Vagina (tissue), 2 donors: ENCODE data around the gene TMBIM4. TPM values are rescaled to one million over a fixed set of nuclear protein-coding genes. Genes with fewer than 3 reads are reported as not detected.

Experiments used
- DNase-seq, 2 donors: peaks; one replicate each; pipeline ENCODE4 v3.0.0-alpha.2; 2017; ENCODE audit errors: extremely low spot score in 2 of 2
- H3K27ac ChIP-seq: fragments of 200-600 bp; sonication (generic); one replicate; pipeline ENCODE4 v1.5.1; 2019
- H3K27me3 ChIP-seq: fragments of 200-600 bp; sonication (generic); one replicate; pipeline ENCODE4 v1.5.1; 2019
- H3K36me3 ChIP-seq, 2 donors: fragments of 200-600 bp; sonication (generic); one replicate each; pipeline ENCODE4 v1.5.1; 2017 to 2019
- H3K4me1 ChIP-seq: fragments of 200-600 bp; sonication (generic); one replicate; pipeline ENCODE4 v1.5.1; 2019
- H3K4me3 ChIP-seq, 2 donors: fragments of 200-600 bp; sonication (generic); 1 replicate in 1 of 2; 2 replicates in 1 of 2; pipeline ENCODE4 v1.5.1; 2016 to 2019
- H3K9me3 ChIP-seq: fragments of 200-600 bp; sonication (generic); one replicate; pipeline ENCODE4 v1.5.1; 2019
- CTCF ChIP-seq, 3 experiments: fragments of 450-650 bp in 2 of 3; fragments of 200-600 bp in 1 of 3; sonication (generic) in 1 of 3; IDR thresholded peaks; one replicate each; pipeline ENCODE4 v1.5.1; 2017 to 2019; ENCODE audit warnings: antibody characterized with exemption in 3 of 3, mild to moderate bottlenecking in 2 of 3, moderate library complexity in 2 of 3
- POLR2A ChIP-seq, 2 donors: fragments of 450-650 bp; IDR thresholded peaks; one replicate each; pipeline ENCODE4 v1.6.1; 2017; ENCODE audit warnings: antibody characterized with exemption in 2 of 2, mild to moderate bottlenecking in 2 of 2, moderate library complexity in 2 of 2
- POLR2AphosphoS5 ChIP-seq, 2 donors: sonication (generic); formaldehyde crosslinking; IDR thresholded peaks; one replicate each; pipeline ENCODE4 v1.9.0; 2017; ENCODE audit warnings: antibody characterized with exemption in 2 of 2, mild to moderate bottlenecking in 2 of 2, low read depth in 1 of 2; ENCODE audit not compliant: insufficient read depth in 1 of 2
- intact Hi-C: fragments of 100-400 bp; cut with DNase I; formaldehyde crosslinking; loops from one replicate; pipeline ENCODE4 v1.15.1; 2023
- total RNA-seq: library from RNA; depleted of rRNA; stranded (reverse); fragments of >200 nt; gene quantifications from one replicate; pipeline ENCODE4 v1.2.3, GENCODE V29; 2016

The TMBIM4 gene
- total RNA-seq, 1 donor from 2014 or later = 98.7 TPM

- no peaks in the 10 kb centered on the region for H3K27me3 ChIP-seq
- H3K9me3 ChIP-seq = no peaks in the 10 kb centered on the region
- H3K36me3 ChIP-seq = peaks cover 0 to 25% of the 10 kb centered on the region in 2 donors
- peaks cover 34% of the 10 kb centered on the region for H3K4me1 ChIP-seq
- no peak overlapping the region for H3K4me3 ChIP-seq
- DNase-seq = no peak
- no peak overlapping the region for H3K27ac ChIP-seq
- intact Hi-C loops = no loop called here
- TF ChIP-seq CTCF (IDR thresholded peaks at IDR 0.05) = no peak
Measured at GRCh38 chr12:66163289-66163688, 6.5 kb downstream of the TMBIM4 start.

GRCh38 chr12:66162701-66163100 is 7.1 kb downstream of the TMBIM4 start:
- H3K9me3 ChIP-seq = no peaks in the 10 kb centered on the region
- no peak overlapping the region for H3K27ac ChIP-seq
- no peak for DNase-seq
- no peak overlapping the region for H3K4me3 ChIP-seq
- no peaks in the 10 kb centered on the region for H3K27me3 ChIP-seq
- H3K36me3 ChIP-seq = peaks cover 0 to 25% of the 10 kb centered on the region in 2 donors
- intact Hi-C loops = no loop called here
- H3K4me1 ChIP-seq = peaks cover 28% of the 10 kb centered on the region
- TF ChIP-seq CTCF (IDR thresholded peaks at IDR 0.05) (no peak), POLR2A (IDR thresholded peaks at IDR 0.05) (no peak), POLR2AphosphoS5 (IDR thresholded peaks at IDR 0.05; ENCODE audit: insufficient read depth in 1 of 2, low read depth in 1 of 2) (no peak)

- H3K27me3 ChIP-seq = no peaks in the 10 kb centered on the region
- intact Hi-C loops = no loop called here
Measured at GRCh38 chr12:66160704-66161103, 9.1 kb downstream of the TMBIM4 start.

GRCh38 chr12:66159123-66159522 is 10.7 kb downstream of the TMBIM4 start:
- Histone ChIP-seq H3K9me3 (no peaks in the 10 kb centered on the region), H3K27ac (no peak overlapping the region), H3K36me3 (peaks cover 0 to 25% of the 10 kb centered on the region in 2 donors), H3K4me3 (no peak overlapping the region), H3K27me3 (no peaks in the 10 kb centered on the region), H3K4me1 (peaks cover 35% of the 10 kb centered on the region)
- no peak for DNase-seq
- intact Hi-C loops = no loop called here
- TF ChIP-seq CTCF (IDR thresholded peaks at IDR 0.05) = no peak
- no peak for TF ChIP-seq POLR2AphosphoS5 (IDR thresholded peaks at IDR 0.05; ENCODE audit: insufficient read depth in 1 of 2, low read depth in 1 of 2)
- TF ChIP-seq POLR2A (IDR thresholded peaks at IDR 0.05) = no peak

More at GRCh38 chr12:66160704-66161103, 9.1 kb downstream of the TMBIM4 start:
- H3K4me3 ChIP-seq = no peak overlapping the region
- peaks cover 30% of the 10 kb centered on the region for H3K4me1 ChIP-seq
- TF ChIP-seq CTCF (IDR thresholded peaks at IDR 0.05) (no peak), POLR2A (IDR thresholded peaks at IDR 0.05) (no peak), POLR2AphosphoS5 (IDR thresholded peaks at IDR 0.05; ENCODE audit: insufficient read depth in 1 of 2, low read depth in 1 of 2) (no peak)
- no peak overlapping the region for H3K27ac ChIP-seq
- H3K9me3 ChIP-seq = no peaks in the 10 kb centered on the region
- DNase-seq = no peak
- peaks cover 0 to 25% of the 10 kb centered on the region in 2 donors for H3K36me3 ChIP-seq

GRCh38 chr12:66156654-66157053 is 13.1 kb downstream of the TMBIM4 start:
- Histone ChIP-seq H3K4me3 (no peak overlapping the region), H3K9me3 (no peaks in the 10 kb centered on the region), H3K27ac (no peak overlapping the region), H3K27me3 (no peaks in the 10 kb centered on the region), H3K4me1 (peaks cover 14% of the 10 kb centered on the region), H3K36me3 (peaks cover 0 to 27% of the 10 kb centered on the region in 2 donors)
- TF ChIP-seq CTCF (IDR thresholded peaks at IDR 0.05) (no peak), POLR2A (IDR thresholded peaks at IDR 0.05) (no peak), POLR2AphosphoS5 (IDR thresholded peaks at IDR 0.05; ENCODE audit: insufficient read depth in 1 of 2, low read depth in 1 of 2) (no peak)
- no peak for DNase-seq
- intact Hi-C loops = no loop called here
